Type B pancreatic cell (in vitro differentiated cells): ENCODE data around the gene CEP41. TPM values are rescaled to one million over a fixed set of nuclear protein-coding genes. Genes with fewer than 3 reads are reported as not detected.
A peak's percentile ranks its signal among the peaks of the same experiment; 100 is the strongest.
"Not testable (repeated sequence)": the region's sequence is repeated elsewhere in the genome, so short reads cannot be mapped to it uniquely, and the experiment has no call there.

Experiments used
- DNase-seq: peaks from one replicate; pipeline ENCODE4 v3.0.0; 2021; ENCODE audit warnings: mixed read lengths; ENCODE audit not compliant: unreplicated experiment; ENCODE audit errors: extremely low spot score
- H3K27ac Mint-ChIP-seq: 2 replicates; pipeline ENCODE4 v1.8.0; 2021; ENCODE audit warnings: mild to moderate bottlenecking, mixed read lengths
- H3K27me3 Mint-ChIP-seq: 2 replicates; pipeline ENCODE4 v1.8.0; 2021; ENCODE audit warnings: mixed read lengths
- H3K36me3 Mint-ChIP-seq: 2 replicates; pipeline ENCODE4 v1.8.0; 2021; ENCODE audit warnings: mixed read lengths
- H3K4me1 Mint-ChIP-seq: one replicate; pipeline ENCODE4 v1.8.0; 2021; ENCODE audit warnings: mixed read lengths; ENCODE audit not compliant: unreplicated experiment
- H3K4me3 Mint-ChIP-seq: 2 replicates; pipeline ENCODE4 v1.8.0; 2021; ENCODE audit warnings: mild to moderate bottlenecking, mixed read lengths
- H3K9me3 Mint-ChIP-seq: 2 replicates; pipeline ENCODE4 v1.8.0; 2021; ENCODE audit warnings: mixed read lengths
- CTCF ChIP-seq: fragments of 200-600 bp; sonication (generic); conservative IDR thresholded peaks from 2 replicates; pipeline ENCODE4 v1.5.0; 2021; ENCODE audit warnings: antibody characterized with exemption, mild to moderate bottlenecking
- total RNA-seq: library from RNA; stranded (reverse); gene quantifications from 2 replicates; pipeline ENCODE4 v1.2.1, GENCODE V29; 2021; ENCODE audit warnings: low replicate concordance

CEP41 gene
- total RNA-seq, 1 donor from 2014 or later: 33.0 TPM

- no peak for DNase-seq
- Mint-ChIP-seq H3K9me3 (peaks cover 9% of the 10 kb centered on the region), H3K27me3 (no peaks in the 10 kb centered on the region), H3K4me3 (no peak overlapping the region), H3K4me1 (peaks cover 15% of the 10 kb centered on the region), H3K36me3 (peaks cover 11% of the 10 kb centered on the region), H3K27ac (no peak overlapping the region)
- TF ChIP-seq CTCF: no peak
Measured at GRCh38 chr7:130379532-130379920, 61.3 kb downstream of the CEP41 start.

- H3K27me3 Mint-ChIP-seq: no peaks in the 10 kb centered on the region
- no peak overlapping the region for H3K27ac Mint-ChIP-seq
Measured at GRCh38 chr7:130379019-130379418, 61.8 kb downstream of the CEP41 start.

DNA sequence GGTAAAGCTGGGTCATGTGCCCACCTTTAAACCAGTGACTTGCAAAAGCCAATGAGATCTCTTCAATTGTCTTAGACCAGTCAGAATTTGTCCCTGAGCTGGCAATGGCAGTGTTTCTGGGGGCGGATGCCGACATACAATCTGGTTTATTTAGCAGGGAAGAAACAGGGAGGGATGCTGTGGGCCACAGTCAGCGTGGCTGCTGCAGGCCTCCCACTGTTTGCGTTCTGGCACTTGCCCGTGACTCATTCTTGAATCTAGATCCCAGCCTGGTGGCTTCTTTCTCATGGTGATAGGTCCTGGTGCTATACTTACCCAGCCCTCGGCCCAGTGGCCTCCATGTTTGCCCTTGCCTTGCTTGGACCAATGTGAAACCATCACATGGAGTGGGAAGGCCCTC, 63.6 kb downstream of the CEP41 start:
- Mint-ChIP-seq H3K4me1 (peaks cover 36% of the 10 kb centered on the region), H3K27me3 (no peaks in the 10 kb centered on the region), H3K9me3 (peaks cover 9% of the 10 kb centered on the region), H3K36me3 (peaks cover 11% of the 10 kb centered on the region), H3K4me3 (no peak overlapping the region), H3K27ac (no peak overlapping the region)
- TF ChIP-seq CTCF: no peak
- DNase-seq: no peak

More at GRCh38 chr7:130379019-130379418, 61.8 kb downstream of the CEP41 start:
- DNase-seq: no peak
- H3K4me3 Mint-ChIP-seq: no peak overlapping the region
- no peak for TF ChIP-seq CTCF
- peaks cover 9% of the 10 kb centered on the region for H3K9me3 Mint-ChIP-seq
- peaks cover 11% of the 10 kb centered on the region for H3K36me3 Mint-ChIP-seq
- H3K4me1 Mint-ChIP-seq: peaks cover 20% of the 10 kb centered on the region

GRCh38 chr7:130376461-130376860, 64.4 kb downstream of the CEP41 start:
- not testable (repeated sequence) for H3K9me3 Mint-ChIP-seq, DNase-seq, H3K27me3 Mint-ChIP-seq
- Mint-ChIP-seq H3K4me1 (peaks cover 41% of the 10 kb centered on the region), H3K36me3 (peaks cover 14% of the 10 kb centered on the region), H3K27ac (peak overlapping the region; percentile 42), H3K4me3 (peak overlapping the region; percentile 19)

- DNase-seq: no peak
- Mint-ChIP-seq H3K27me3 (no peaks in the 10 kb centered on the region), H3K4me3 (peak overlapping the region; percentile 66), H3K36me3 (peaks cover 14% of the 10 kb centered on the region), H3K27ac (peak overlapping the region; percentile 99), H3K9me3 (peaks cover 9% of the 10 kb centered on the region), H3K4me1 (peaks cover 43% of the 10 kb centered on the region)
- TF ChIP-seq CTCF: no peak
Measured at GRCh38 chr7:130374507-130374906, 66.3 kb downstream of the CEP41 start.

DNA sequence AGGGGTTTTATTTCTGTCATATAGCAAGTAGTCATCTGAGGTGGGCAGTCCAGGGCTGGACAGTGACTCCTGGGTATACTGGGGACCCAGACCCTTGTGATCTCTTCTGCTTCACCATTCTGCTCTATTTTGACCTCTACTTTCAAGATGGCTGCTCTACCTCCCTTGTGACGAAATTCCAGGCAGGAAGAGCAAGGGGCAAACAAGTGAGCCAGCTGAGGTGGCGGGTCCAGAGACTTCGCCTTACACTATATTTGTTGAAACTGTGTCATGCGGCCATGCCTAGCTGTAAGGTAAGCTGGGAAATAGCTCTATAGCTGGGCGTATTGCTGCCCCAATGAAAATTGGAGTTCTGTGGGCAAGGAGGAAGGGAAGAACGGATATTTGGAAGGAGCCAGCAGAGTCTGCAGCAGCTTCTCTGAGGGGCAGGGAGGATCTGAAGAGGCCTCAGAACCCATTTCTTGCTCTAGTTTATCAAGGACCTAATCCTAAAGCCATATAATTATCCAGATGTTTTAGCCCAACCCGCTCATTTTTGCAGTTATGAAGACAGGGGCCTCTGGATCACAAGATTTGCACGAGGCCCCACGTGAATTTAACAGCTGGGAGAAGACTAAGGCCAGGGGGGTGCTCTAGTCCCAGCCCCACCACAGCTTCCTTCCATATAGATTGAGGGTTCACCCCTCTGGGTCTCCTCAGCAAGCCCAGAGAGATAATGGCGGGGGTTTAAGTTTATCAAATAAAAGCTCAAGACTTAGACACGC, 68.2 kb downstream of the CEP41 start:
- H3K36me3 Mint-ChIP-seq: peaks cover 11% of the 10 kb centered on the region

More for the DNA sequence above, 68.2 kb downstream of the CEP41 start:
- no peak for TF ChIP-seq CTCF
- H3K9me3 Mint-ChIP-seq: peaks cover 9% of the 10 kb centered on the region
- H3K27me3 Mint-ChIP-seq: no peaks in the 10 kb centered on the region
- H3K4me3 Mint-ChIP-seq: peak overlapping the region; percentile 42
- no peak for DNase-seq
- H3K4me1 Mint-ChIP-seq: peaks cover 48% of the 10 kb centered on the region
- peak overlapping the region; percentile 99 for H3K27ac Mint-ChIP-seq
